ENCODE measurements around the gene EXPH5. TPM values are rescaled to one million over a fixed set of nuclear protein-coding genes. Genes with fewer than 3 reads are reported as not detected.

Gene EXPH5
- total RNA-seq, 3 donors from 2014 or later (not counting 1 experiment from before 2014, with no cell fraction given) = 1.5 to 5.4 (median 2.6) TPM

DNA sequence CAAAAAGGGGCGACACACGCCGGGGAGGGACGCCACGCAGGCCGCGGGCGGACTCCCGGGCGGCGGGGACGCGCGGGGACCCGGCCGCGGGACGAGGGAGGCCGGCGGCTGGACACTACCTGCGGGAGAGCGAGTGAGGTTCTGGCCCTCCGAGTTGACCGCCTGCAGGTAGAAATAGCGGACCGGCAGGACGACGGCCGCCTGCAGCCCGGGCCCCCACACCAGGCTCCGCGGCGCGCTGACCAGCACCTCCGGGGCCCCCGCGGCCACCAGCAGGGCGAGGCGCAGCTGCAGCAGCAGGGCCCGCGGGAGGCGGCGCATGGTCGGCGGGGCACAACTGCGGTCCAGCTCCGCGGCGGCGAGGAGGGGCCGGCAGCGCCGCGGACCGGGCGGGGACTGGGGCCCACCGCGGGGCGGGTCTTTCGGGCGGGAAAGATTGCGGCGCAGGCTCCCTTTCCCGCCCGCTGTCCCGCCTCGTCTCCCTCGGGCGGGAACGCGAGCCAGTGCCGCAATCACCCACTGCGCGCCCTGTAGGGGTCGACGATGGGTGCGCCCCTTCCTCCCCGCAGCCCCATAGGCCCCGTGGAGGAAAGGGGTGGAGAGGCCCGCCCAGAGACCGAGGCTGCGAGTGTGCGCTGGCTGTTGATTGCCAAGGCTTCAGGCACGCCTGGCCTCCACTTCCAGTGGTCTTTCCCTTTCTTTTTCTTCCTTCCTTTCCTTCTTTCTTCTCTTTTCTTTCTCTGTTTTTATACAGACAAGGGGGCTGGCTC lies 95.3 kb downstream of the EXPH5 start, which contains the start of gene POGLUT3:
Gene POGLUT3 (minus strand): TSS at position 339 of the 770 bp plus-strand sequence. CDS start 18 bp downstream, at position 321.
- Mint-ChIP-seq H3K36me3 (no peaks in the 10 kb centered on the region), H3K9me3 (no peaks in the 10 kb centered on the region), H3K4me1 (peaks cover 22 to 25% of the 10 kb centered on the region in 2 donors), H3K4me3 (peak within 1 kb of the TSS; percentile 96), H3K27ac (peak within 1 kb of the TSS; percentile 85 to 99), H3K27me3 (ENCODE audit: low read depth in 2 of 2) (no peaks in the 10 kb centered on the region)
- Histone ChIP-seq H3K4me1 (ENCODE audit: control insufficient read depth, insufficient read depth, low read length) (peaks cover 18% of the 10 kb centered on the region), H3K4me3 (ENCODE audit: low read length) (peak within 1 kb of the TSS; percentile 54), H3K9me3 (ENCODE audit: control insufficient read depth, insufficient read depth, low read length) (no peaks in the 10 kb centered on the region), H3K36me3 (ENCODE audit: control insufficient read depth, insufficient read depth, low read length) (no peaks in the 10 kb centered on the region), H3K27ac (ENCODE audit: low read length) (peak within 1 kb of the TSS; percentile 85), H3K27me3 (ENCODE audit: control insufficient read depth, insufficient read depth, low read length) (no peaks in the 10 kb centered on the region)
- intact Hi-C loops (cut with micrococcal nuclease) = no loop called here
- TF ChIP-seq CTCF (IDR thresholded peaks at IDR 0.05) = no peak
- DNase-seq (peak; percentile 51 to 64), ATAC-seq (peak; percentile 57 to 74 (median 70))
- WGBS (ENCODE audit: insufficient coverage) = under 1% methylated on average over 84 of the region's 84 CpGs

DNA sequence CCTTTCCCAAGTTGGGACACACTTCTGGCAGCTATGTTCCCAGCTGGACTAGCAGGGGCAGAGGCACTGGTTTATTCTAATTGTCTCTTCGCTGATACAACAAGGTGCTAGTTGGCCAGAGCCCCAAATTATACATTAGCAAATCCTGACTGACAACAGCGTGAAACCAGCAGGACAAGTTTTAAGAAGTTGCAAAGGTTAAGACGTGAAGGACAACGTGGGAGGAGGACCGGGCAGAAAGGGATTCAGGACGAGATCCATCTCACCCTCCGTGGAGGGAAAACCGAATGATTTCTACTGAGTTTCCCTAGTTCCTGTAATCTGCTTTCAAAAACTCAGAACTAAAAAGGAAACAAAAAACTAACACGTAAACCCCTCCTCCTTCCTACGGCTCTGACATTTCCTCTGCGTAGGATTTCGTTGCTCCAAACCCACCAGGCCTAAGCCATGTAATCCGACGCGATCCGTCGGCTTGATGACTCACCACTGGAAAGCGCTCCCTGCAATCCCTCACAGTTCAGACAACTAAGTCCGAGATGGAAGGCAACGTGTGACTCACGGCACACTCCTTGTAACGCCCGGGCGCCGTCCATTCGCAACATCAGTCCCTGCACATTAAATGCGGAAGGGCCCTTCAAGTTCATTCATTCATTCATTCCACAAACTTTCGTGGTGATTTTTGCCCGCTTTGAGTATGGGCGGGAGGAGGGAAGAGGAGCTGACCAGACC lies 96.1 kb downstream of the EXPH5 start:
- peak overlapping the region; percentile 85 for H3K27ac ChIP-seq (ENCODE audit: low read length)
- 1% methylated on average over 30 of the region's 30 CpGs for WGBS (ENCODE audit: insufficient coverage)
- peaks cover 18% of the 10 kb centered on the region for H3K4me1 ChIP-seq (ENCODE audit: control insufficient read depth, insufficient read depth, low read length)
- Mint-ChIP-seq H3K4me3 (peak overlapping the region; percentile 89), H3K4me1 (peaks cover 22 to 25% of the 10 kb centered on the region in 2 donors), H3K27ac (peak overlapping the region; percentile 85 to 99), H3K9me3 (no peaks in the 10 kb centered on the region), H3K36me3 (no peaks in the 10 kb centered on the region), H3K27me3 (ENCODE audit: low read depth in 2 of 2) (no peaks in the 10 kb centered on the region)
- no peaks in the 10 kb centered on the region for H3K27me3 ChIP-seq (ENCODE audit: control insufficient read depth, insufficient read depth, low read length)
- peak overlapping the region; percentile 54 for H3K4me3 ChIP-seq (ENCODE audit: low read length)
- DNase-seq = peak; percentile 62 to 87
- TF ChIP-seq CTCF (IDR thresholded peaks at IDR 0.05) = no peak
- no peaks in the 10 kb centered on the region for H3K9me3 ChIP-seq (ENCODE audit: control insufficient read depth, insufficient read depth, low read length)
- H3K36me3 ChIP-seq (ENCODE audit: control insufficient read depth, insufficient read depth, low read length) = no peaks in the 10 kb centered on the region
- intact Hi-C loops (cut with micrococcal nuclease) = loop anchor here (1.0 to 2.0 kb wide), 2 partner anchors 30 to 41 kb away; partner anchors contain the start of gene C11orf65
- ATAC-seq = peak; percentile 68 to 85 (median 81)

GRCh38 chr11:108496643-108497256 lies 96.8 kb downstream of the EXPH5 start:
- peak overlapping the region; percentile 54 for H3K4me3 ChIP-seq (ENCODE audit: low read length)
- no peaks in the 10 kb centered on the region for H3K27me3 ChIP-seq (ENCODE audit: control insufficient read depth, insufficient read depth, low read length)
- peaks cover 22 to 25% of the 10 kb centered on the region in 2 donors for H3K4me1 Mint-ChIP-seq
- no peak for TF ChIP-seq CTCF (IDR thresholded peaks at IDR 0.05)
- H3K4me1 ChIP-seq (ENCODE audit: control insufficient read depth, insufficient read depth, low read length) = peaks cover 18% of the 10 kb centered on the region
- no peaks in the 10 kb centered on the region for H3K27me3 Mint-ChIP-seq (ENCODE audit: low read depth in 2 of 2)
- H3K9me3 Mint-ChIP-seq = no peaks in the 10 kb centered on the region
- intact Hi-C loops (cut with micrococcal nuclease) = loop anchor here (1.0 to 2.0 kb wide), 2 partner anchors 29 to 42 kb away; partner anchors contain the start of gene C11orf65
- no peaks in the 10 kb centered on the region for H3K9me3 ChIP-seq (ENCODE audit: control insufficient read depth, insufficient read depth, low read length)
- H3K27ac ChIP-seq (ENCODE audit: low read length) = peak overlapping the region; percentile 85
- H3K36me3 ChIP-seq (ENCODE audit: control insufficient read depth, insufficient read depth, low read length) = no peaks in the 10 kb centered on the region
- H3K36me3 Mint-ChIP-seq = no peaks in the 10 kb centered on the region
- H3K4me3 Mint-ChIP-seq = peak overlapping the region; percentile 89
- DNase-seq (peak in 1 of 2 donors; percentile 22), ATAC-seq (no peak)
- whole genome bisulfite sequencing (ENCODE audit: insufficient coverage) = 95% methylated on average over 7 of the region's 7 CpGs
- H3K27ac Mint-ChIP-seq = peak overlapping the region; percentile 85 to 99

Data from natural killer cell (primary cell).